HPDE6-E6E7 (cell line): ENCODE data around the gene ATP1A1.

ENCODE experiments used
- DNase-seq: peaks from one replicate; pipeline ENCODE4 v3.0.0; 2011; ENCODE audit warnings: missing footprints; ENCODE audit errors: extremely low spot score

ATP1A1 gene

GRCh38 chr1:116372651-116373430 is at the start of gene ATP1A1:
Gene ATP1A1, plus strand, starts transcription at chr1:116373244. Its CDS starts 268 bp downstream, at chr1:116373512.
- DNase-seq: peak; percentile 74

GRCh38 chr1:116323491-116323890 is 49.6 kb upstream of the ATP1A1 start:
- no peak for DNase-seq

DNA sequence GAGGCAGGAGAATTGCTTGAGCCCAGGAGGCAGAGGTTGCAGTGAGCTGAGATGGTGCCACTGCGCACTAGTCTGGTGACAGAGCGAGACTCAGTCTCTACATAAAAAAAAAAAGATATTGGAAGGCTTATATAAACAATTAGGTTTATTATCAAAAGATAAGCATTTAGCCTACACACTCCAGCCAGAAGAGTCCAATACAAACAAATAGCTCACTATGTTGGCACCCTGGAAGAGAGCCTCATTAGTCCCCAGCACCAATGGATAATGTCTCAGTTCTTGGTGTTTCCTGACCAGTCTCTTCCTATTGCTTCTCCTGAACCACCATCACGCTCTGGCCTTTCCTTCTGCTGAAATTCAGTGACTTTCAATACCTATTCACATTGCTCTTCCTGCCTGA is 48.6 kb upstream of the ATP1A1 start:
- DNase-seq: no peak

- no peak for DNase-seq
These were observed 47.9 kb upstream of the ATP1A1 start for GRCh38 chr1:116325104-116325503.

GRCh38 chr1:116325922-116326321 is 47.1 kb upstream of the ATP1A1 start:
- DNase-seq: no peak

DNA sequence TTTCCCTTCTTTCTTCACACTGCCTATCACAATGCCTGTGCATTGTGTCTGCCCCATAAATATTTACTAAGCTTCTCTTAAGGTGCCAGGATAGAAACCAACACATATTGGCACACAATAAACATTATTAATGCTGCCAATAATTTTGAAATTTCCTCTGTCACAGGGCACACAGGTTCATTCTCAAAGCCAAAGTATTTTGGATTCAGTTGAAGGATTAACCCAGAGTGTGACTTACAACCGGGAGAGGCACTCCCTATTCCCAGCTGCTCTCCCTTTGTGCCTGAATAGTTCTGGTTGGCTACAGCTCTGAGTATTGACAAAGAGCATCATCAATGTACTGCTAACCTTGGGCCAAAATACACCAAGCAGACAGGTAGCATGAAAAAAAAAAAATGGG is 46.6 kb upstream of the ATP1A1 start:
- no peak for DNase-seq

DNA sequence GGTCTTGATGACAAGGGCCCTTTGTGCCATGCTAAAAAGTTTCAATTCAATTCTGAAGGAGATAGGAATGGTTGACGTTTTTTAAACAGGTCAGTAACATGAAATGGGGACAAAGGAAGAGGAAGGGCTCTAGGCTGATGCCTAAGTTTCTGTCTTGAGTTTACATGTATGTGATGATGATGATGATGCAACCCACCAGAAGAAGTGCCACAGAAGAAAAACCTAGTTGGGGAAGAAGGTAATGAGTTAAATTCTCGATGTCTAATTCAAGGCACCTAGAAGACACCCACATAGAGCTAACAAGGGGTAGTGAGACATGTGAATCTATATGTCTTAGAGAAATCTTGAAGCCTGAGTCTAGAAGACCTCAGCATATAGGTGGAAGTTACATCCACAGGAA is 44.4 kb upstream of the ATP1A1 start:
- DNase-seq: no peak

DNA sequence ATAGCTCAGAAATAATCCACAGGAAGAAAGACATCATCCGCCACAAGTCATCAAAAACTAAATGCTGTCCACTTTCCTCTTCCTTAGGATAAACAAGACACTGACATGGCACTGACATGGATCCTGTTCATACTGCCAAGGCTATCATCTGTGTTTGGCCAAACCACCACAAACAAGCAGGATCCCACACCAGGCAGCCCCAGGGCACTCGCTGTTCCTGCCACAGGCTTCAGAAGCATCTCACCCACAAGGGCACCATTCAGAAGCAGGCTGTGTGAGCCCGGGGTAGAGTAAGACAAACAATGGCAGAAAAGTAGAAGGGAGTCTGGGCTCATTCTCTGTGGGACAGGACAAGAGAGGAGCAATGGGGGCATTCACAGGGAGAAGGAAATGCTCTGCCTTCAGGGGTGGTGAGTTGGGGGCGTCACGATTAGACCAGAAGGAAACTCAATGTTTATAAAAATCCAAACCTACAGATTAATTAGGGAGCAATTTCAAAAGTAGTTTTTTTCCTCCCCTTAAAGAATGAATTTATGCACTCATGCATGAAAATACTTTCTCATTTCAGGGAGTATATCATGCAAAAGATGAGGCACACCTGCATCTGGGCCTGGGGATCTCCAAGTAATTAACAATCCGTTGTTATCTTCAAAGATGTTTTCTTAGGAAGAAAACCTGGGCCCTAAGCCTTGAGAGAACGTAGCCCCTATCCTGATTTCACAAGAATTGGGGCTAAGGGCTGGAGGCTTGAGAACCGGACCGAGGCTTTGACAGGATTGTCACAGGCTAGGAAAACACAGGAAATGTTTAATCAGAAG is 43.3 kb upstream of the ATP1A1 start:
- DNase-seq: no peak

DNA sequence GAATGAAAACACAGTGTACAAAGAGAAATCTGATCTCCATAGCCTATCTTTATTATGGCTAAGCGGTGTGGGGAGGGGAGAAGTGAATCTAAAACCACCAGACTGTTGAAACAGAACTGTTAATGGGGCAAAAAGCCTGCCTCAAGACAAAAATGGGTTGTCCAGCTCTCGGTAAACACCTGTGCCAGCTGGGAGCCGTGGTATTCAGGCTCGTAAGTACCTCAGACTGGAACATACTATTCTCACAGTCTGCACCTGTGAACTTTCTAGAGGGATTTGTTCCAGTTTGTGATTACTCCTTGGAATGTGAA is 42.7 kb upstream of the ATP1A1 start:
- no peak for DNase-seq

DNA sequence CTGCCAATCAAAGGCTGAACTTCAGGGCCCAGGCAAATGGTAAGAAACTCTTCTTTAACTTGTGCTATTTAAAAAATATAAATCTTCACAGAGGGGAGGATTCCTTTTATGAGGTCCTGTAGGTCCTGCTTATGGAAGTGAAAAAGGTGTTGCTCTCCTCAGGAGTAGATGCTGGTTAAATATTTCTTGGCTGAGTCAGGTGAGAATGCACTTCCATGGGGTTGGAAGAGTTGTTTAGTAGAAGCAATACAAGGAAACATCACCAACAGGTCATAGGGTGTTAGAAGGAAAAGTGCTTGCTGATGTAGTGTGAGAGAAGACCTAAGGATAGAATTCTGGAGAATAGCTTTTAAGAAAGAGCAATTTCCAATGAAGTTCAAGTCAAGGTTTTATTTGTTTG is 42.2 kb upstream of the ATP1A1 start:
- no peak for DNase-seq

DNA sequence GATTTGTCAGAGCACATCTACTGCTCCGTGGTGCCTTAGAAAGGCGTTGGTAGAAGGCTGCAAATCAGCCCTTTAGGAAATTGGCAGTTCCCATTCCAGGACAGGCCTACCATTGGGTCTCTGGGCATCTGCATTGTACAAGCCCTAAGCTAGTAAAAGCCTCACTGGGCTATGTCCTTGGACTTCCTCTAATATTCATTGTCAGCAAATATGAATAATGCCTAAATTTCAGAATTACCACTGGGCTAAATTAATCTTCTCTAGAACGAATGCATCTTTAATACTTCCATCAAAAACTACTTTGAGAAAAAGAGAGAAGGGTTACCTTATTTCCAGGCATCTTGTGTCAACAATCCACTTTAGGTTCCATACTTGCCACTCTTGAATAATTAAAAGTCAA is 41.5 kb upstream of the ATP1A1 start:
- no peak for DNase-seq

GRCh38 chr1:116332451-116332850 is 40.6 kb upstream of the ATP1A1 start:
- no peak for DNase-seq

GRCh38 chr1:116333171-116334014 is 39.7 kb upstream of the ATP1A1 start:
- no peak for DNase-seq

DNA sequence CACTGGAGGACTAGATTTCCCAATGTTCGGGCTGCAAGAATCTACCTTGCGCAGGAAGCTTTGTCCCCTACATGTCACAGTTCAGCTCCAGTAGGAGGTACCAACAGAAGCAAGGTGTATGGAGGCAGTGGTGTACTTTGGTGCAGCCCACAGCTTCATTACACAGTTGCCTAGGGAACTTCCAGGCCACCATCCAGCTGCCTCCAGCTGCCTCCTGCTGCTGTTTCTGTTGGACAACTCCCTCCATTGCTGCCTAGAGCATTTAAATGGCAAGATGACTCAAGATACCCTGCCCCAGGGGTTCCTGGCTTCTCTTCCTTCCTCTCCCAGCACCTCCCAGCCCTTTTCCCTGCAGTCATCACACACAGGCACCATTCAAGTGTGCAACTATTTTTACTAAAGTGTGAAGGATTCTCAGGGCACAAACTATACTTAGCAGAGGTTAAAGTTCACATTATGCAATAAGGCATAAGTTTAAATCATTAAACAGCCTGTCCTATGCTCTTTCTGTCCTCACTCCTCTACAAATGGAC is 39.0 kb upstream of the ATP1A1 start:
- DNase-seq: peak; percentile 15

DNA sequence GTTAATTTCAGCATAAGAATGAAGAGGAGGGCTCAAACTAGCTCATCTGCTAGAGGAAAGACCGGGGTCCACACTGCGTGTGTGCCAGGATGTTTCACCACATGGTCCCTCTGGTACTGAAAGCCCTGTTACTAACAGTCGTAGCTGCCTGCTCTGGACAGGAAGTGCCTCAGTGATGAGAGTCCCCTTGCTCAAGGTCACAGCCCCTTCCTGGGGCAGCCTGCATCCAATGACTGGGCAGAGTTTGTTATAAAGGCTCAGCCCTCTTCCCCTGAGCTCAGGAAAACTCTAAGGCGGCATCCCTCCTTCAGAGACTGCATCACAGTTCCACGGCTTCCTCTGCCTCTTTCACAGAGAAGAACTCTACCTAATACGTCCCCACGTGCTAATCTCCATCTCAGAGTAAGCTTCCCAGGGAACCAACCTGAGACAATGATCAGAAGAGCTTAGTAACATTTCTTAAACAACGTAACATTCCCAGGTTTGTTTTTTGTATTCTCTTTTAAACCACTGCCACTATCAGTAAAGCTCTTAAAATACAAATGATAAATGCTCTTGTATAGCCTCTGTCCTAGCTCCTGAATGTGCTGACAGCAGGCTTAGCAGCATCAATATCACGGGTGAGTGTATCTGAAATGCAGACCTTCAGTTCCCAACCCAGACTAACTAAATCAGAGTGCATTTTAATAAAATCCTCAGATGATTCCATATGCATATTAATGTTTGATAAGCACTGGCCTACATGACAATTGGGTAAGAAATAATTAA is 38.0 kb upstream of the ATP1A1 start:
- DNase-seq: no peak

DNA sequence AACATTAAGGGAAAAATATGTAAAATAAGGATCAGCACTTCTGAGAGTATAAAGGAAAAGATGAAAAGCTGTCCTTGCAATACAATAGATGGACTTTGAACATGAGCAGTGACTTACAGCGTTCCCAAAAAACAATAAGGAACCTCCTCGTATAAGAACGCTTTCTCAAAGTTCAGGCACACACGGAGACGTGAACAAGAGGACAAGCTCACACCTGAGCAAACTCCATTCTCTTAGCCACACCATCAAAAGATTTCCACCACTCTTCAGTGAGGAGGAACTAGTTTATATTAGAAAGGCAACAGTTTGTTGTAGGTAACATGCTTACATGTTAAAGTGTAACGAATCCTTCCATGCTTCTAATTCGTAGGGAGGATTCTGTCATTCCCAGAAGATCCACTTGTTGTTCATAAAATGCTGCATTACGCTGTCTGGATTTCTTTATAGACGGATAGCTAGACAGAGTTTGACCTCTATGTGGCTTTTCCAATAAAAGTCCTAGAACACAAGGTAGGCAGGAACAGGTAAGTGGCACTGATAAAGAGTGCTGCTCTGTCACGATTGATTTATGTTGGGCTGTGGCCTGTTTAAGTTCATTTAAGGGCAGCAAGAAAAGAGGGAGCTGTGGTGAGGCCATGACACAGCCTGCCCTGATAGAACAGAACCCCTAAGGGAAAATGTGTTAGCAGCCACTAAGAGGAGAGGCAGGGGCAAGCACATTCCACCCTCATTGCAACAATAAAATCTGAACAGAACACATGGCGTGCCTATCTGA is 37.0 kb upstream of the ATP1A1 start:
- DNase-seq: no peak

DNA sequence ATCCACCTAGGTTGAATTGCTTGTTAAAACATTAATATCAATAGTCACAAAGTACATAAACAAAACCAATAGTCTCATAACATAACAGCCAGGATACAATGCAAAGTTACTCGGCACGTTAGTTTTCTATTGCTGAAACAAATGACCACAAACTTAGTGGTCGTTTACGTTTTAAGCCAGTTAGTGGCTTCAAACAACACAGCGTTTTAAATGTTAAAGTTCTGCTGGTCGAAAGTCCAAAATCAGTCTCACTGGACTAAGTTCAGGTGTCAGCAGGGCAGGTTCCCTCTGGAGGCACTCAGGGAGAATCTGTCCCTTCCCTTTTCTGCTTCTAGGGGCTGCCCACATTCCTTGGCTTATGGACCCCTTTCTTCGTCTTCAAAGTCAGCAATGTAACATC is 35.6 kb upstream of the ATP1A1 start:
- no peak for DNase-seq

DNA sequence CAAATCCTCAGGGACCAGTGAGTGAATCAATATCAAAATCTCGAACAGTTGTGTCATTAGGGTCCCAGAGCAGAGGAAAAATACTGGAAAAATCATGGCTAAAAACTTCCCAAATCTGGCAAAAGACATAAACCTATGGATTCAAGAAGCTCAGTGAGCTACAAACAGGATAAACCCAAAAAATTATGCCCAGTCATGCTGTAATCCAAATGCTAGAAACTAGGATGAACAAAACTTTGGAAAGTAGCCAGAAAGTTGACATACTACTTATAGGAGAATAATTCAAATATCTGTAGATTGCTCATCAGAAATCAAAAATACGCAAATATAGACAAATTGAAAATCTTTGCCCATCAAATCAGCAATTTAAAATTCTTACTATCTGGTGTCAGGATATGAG is 34.6 kb upstream of the ATP1A1 start:
- no peak for DNase-seq

- DNase-seq: peak; percentile 78
These were observed 32.4 kb upstream of the ATP1A1 start for GRCh38 chr1:116340506-116341231.

DNA sequence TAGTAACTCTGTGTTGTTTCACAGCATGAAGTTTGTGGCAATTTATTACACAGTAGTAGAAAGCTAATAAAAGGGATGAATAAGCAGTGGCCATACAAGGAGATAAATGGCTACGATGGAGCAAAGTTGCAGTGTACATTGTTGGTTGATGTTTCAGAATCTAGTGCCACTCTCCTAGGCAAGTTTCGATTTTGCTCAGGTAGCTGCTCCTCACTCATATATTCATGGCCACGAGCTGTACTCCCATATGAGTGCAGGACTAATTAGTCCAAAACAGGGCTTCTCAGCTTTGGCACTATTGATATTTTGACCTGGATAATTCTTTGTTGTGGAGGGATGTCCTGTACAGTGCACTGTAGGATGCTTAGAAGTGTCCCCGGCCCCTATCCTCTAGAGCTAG is 30.0 kb upstream of the ATP1A1 start:
- no peak for DNase-seq
